Esophagus squamous epithelium (tissue), 5 donors: ENCODE data around the gene PRPF8. TPM values are rescaled to one million over a fixed set of nuclear protein-coding genes. Genes with fewer than 3 reads are reported as not detected.
"Not testable (repeated sequence)": the region's sequence is repeated elsewhere in the genome, so short reads cannot be mapped to it uniquely, and the experiment has no call there.

Experiments
- DNase-seq: peaks from one replicate; lab custom pipeline; 2025; lab: John Stamatoyannopoulos, UW
- H3K27ac ChIP-seq, 4 donors: fragments of 200-600 bp; sonication (generic); one replicate each; pipeline ENCODE4 v1.5.1; 2016 to 2019; ENCODE audit warnings: mild to moderate bottlenecking in 1 of 4
- H3K27me3 ChIP-seq, 4 donors: fragments of 200-600 bp; sonication (generic); 1 replicate in 3 of 4; 2 replicates in 1 of 4; pipeline versions ENCODE4 v1.5.1 to v1.6.0; 2017 to 2021; ENCODE audit warnings: antibody characterized with exemption in 1 of 4
- H3K36me3 ChIP-seq, 3 donors: fragments of 200-600 bp; sonication (generic); one replicate each; pipeline ENCODE4 v1.5.1; 2016 to 2019
- H3K4me1 ChIP-seq, 3 donors: fragments of 200-600 bp; sonication (generic); one replicate each; pipeline ENCODE4 v1.5.1; 2017 to 2019
- H3K4me3 ChIP-seq, 4 donors: fragments of 200-600 bp; sonication (generic); 1 replicate in 3 of 4; 2 replicates in 1 of 4; pipeline ENCODE4 v1.5.1; 2016 to 2019; ENCODE audit warnings: mild to moderate bottlenecking in 2 of 4, moderate library complexity in 1 of 4
- H3K9me3 ChIP-seq, 3 donors: fragments of 200-600 bp; sonication (generic); one replicate each; pipeline ENCODE4 v1.5.1; 2016 to 2019
- CTCF ChIP-seq, 6 experiments: fragments of 450-650 bp in 4 of 6; fragments of 200-600 bp in 2 of 6; sonication (generic) in 2 of 6; IDR thresholded peaks; one replicate each; pipeline ENCODE4 v1.5.1; 2016 to 2019; ENCODE audit warnings: antibody characterized with exemption in 6 of 6, mild to moderate bottlenecking in 4 of 6, moderate library complexity in 4 of 6
- POLR2A ChIP-seq, 4 donors: fragments of 450-650 bp; IDR thresholded peaks; one replicate each; pipeline ENCODE4 v1.6.1; 2017; ENCODE audit warnings: antibody characterized with exemption in 4 of 4, mild to moderate bottlenecking in 4 of 4, moderate library complexity in 3 of 4
- WGBS, 2 donors: methylation state at CpG; one replicate each; pipeline ENCODE4 v1.1.5; 2018; 5-methylcytosine and 5-hydroxymethylcytosine counted together
- intact Hi-C: fragments of 100-400 bp; cut with DNase I; formaldehyde crosslinking; loops from one replicate; pipeline ENCODE4 v1.15.0; 2022
- total RNA-seq, 4 donors: library from RNA; depleted of rRNA; stranded (reverse); fragments of >200 nt; gene quantifications; one replicate each; pipeline ENCODE4 v1.1.0, GENCODE V29; 2016
- donor health status: DM: yes; HTN: yes; CAD: no.

Gene PRPF8
- total RNA-seq, 4 donors from 2014 or later, result 112 to 157 (median 145) TPM

DNA sequence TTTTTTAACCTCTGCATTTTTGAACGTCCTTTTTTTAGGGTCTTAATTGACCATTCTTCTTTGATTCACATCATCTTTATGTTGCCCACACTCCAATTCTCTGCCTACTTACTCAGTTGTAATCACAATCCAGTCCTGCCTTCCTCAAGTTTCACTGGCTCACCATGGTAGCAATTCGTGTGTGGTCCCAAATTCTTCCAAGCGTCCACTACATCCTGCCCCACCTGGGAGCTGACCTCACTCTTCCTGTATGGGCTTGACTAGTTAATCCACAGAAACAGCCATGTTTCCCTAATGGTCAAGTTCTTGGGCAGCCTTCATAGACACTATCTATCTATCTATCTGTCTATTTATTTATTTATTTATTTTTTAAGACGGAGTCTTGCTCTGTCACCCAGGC is 18.4 kb upstream of the PRPF8 start:
- WGBS, 2 donors, result 54 to 65% methylated on average over 4 of the region's 4 CpGs
- H3K36me3 ChIP-seq, result peaks cover 0 to 10% (median 0%) of the 10 kb centered on the region in 3 donors
- no peak for DNase-seq
- no peak overlapping the region for H3K4me3 ChIP-seq
- no peaks in the 10 kb centered on the region for H3K27me3 ChIP-seq
- no peaks in the 10 kb centered on the region for H3K9me3 ChIP-seq
- TF ChIP-seq POLR2A (IDR thresholded peaks at IDR 0.05) (no peak), CTCF (IDR thresholded peaks at IDR 0.05) (no peak)
- H3K27ac ChIP-seq, result no peak overlapping the region
- intact Hi-C loops, result no loop called here
- no peaks in the 10 kb centered on the region for H3K4me1 ChIP-seq

DNA sequence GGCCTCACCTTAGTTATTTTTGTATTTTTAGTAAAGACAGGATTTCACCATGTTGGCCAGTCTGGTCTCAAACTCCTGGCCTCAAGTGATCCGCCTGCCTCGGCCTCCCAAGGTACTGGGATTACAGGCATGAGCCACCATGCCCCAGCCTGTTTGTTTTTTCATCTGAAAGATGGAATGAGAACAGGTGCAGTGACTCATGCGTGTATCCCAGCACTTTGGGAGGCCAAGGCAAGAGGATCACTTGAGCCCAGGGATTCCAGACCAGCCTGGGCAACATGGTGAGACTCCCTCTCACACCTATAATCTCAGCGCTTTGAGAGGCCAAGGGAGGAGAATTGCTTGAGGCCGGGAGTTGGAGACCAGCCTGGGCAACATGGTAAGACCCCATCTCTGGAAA is 15.2 kb upstream of the PRPF8 start:
- 74 to 75% methylated on average over 3 of the region's 5 CpGs for WGBS, 2 donors
- intact Hi-C loops, H3K9me3 ChIP-seq, DNase-seq, H3K4me1 ChIP-seq, H3K4me3 ChIP-seq, H3K36me3 ChIP-seq, H3K27me3 ChIP-seq, H3K27ac ChIP-seq: not testable (repeated sequence)

DNA sequence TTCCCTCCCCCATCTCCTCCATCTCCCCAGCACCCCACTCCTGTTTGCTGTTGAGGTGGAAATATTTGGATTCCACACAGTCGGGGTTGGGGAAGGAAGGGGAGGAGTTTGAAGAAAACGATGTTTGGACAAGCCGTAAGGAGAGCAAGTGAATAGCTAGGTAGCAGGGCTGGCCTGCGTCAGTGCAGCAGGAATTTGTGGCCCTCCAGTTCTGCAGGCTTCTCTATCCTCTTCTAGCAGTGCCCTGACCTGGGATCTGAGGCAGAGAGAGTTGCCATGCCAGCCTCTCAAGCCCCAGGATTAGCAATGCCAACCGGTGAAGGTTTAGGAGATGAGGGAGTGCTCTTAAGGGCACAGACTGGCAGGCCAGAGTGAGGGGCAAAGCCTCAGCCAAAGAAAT is 13.0 kb upstream of the PRPF8 start:
- no peak for DNase-seq

DNA sequence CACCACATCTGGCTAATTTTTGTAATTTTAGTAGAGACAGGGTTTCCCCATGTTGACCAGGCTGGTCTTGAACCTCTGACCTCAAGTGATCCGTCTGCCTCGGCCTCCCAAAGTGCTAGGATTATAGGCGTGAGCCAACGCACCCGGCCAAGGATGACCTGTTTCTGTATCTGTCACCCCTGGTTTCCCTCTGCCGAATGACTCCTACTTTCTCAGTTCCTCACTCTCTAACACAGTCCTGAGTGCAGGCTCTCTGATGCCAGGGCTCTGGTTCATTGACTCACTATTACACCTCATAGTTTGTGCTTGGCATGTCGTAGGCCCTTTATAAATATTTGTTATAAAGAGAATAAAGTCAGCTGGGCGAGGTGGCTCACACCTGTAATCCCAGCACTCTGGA is 10.7 kb upstream of the PRPF8 start:
- no peak for DNase-seq
- no peak for TF ChIP-seq POLR2A (IDR thresholded peaks at IDR 0.05)
- TF ChIP-seq CTCF (IDR thresholded peaks at IDR 0.05), result no peak
- Histone ChIP-seq H3K4me3 (no peak overlapping the region), H3K27me3 (no peaks in the 10 kb centered on the region), H3K4me1 (no peaks in the 10 kb centered on the region), H3K36me3 (no peaks in the 10 kb centered on the region), H3K27ac (no peak overlapping the region), H3K9me3 (no peaks in the 10 kb centered on the region)
- intact Hi-C loops, result no loop called here
- 86 to 90% methylated on average over 5 to 8 of the region's 8 CpGs for WGBS, 2 donors

More for the DNA sequence above, 13.0 kb upstream of the PRPF8 start:
- WGBS, 2 donors, result 42% methylated on average over 5 of the region's 5 CpGs
- H3K27ac ChIP-seq, result no peak overlapping the region
- H3K9me3 ChIP-seq, result no peaks in the 10 kb centered on the region
- H3K36me3 ChIP-seq, result no peaks in the 10 kb centered on the region
- intact Hi-C loops, result no loop called here
- no peaks in the 10 kb centered on the region for H3K27me3 ChIP-seq
- no peak for TF ChIP-seq CTCF (IDR thresholded peaks at IDR 0.05)
- TF ChIP-seq POLR2A (IDR thresholded peaks at IDR 0.05), result no peak
- H3K4me3 ChIP-seq, result no peak overlapping the region
- H3K4me1 ChIP-seq, result no peaks in the 10 kb centered on the region

DNA sequence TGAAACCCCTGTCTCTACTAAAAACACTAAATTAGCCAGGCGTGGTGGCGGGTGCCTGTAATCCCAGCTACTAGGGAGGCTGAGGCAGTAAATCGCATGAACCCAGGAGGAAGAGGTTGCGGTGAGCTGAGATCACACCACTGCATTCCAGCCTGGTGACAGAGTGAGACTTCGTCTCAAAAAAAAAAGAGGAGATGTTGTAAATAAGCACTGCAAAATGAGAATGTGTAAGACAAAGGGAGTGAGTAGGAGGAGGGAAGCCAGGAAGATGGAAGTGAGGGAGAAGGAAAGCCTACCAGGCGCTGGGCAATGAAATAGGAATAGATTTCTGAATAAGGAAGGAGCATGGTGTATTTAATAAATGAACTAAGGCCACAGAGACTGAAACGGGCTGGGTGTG is 8.7 kb upstream of the PRPF8 start:
- no peaks in the 10 kb centered on the region for H3K9me3 ChIP-seq
- no peak overlapping the region for H3K27ac ChIP-seq
- H3K4me1 ChIP-seq, result no peaks in the 10 kb centered on the region
- WGBS, 2 donors, result 83 to 92% methylated on average over 7 of the region's 7 CpGs
- TF ChIP-seq CTCF (IDR thresholded peaks at IDR 0.05), result no peak
- TF ChIP-seq POLR2A (IDR thresholded peaks at IDR 0.05), result no peak
- no peak overlapping the region for H3K4me3 ChIP-seq
- no peaks in the 10 kb centered on the region for H3K27me3 ChIP-seq
- no peak for DNase-seq
- no peaks in the 10 kb centered on the region for H3K36me3 ChIP-seq
- intact Hi-C loops, result no loop called here
